Hepatocyte (in vitro differentiated cells): ENCODE data around the gene HHAT.

Experiments
- EZH2 ChIP-seq: fragments of 200-600 bp; sonication (generic); IDR thresholded peaks from 2 replicates; pipeline ENCODE4 v1.6.1; 2016; ENCODE audit warnings: antibody characterized with exemption, mild to moderate bottlenecking, borderline replicate concordance
- TF ChIP-seq, protein P1 (sequence below): fragments of 200-600 bp; sonication (generic); IDR thresholded peaks from 2 replicates; pipeline ENCODE4 v1.5.1; 2016; ENCODE audit warnings: antibody characterized with exemption, mild to moderate bottlenecking; ENCODE audit not compliant: poor library complexity

DNA sequence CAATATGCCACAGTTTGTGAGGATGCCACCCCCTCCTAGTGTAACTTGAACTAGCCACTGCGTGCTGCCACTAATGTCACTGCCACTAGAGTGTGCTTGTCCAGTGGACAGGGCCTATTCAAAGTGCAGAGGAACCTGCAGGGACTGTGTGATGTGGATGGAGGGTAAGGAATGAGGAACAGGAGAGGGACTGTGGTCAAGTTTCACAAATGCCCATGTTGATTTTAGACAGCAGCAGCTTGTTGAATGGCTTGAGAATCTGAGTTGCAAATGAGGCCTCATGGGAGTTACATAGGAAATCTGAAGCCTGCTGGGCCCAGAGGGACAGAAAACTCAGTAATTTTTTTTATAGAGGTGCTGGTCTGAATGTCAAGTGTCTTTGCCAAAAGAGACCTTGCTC, 112.3 kb downstream of the HHAT start:
- TF ChIP-seq, protein P1, sequence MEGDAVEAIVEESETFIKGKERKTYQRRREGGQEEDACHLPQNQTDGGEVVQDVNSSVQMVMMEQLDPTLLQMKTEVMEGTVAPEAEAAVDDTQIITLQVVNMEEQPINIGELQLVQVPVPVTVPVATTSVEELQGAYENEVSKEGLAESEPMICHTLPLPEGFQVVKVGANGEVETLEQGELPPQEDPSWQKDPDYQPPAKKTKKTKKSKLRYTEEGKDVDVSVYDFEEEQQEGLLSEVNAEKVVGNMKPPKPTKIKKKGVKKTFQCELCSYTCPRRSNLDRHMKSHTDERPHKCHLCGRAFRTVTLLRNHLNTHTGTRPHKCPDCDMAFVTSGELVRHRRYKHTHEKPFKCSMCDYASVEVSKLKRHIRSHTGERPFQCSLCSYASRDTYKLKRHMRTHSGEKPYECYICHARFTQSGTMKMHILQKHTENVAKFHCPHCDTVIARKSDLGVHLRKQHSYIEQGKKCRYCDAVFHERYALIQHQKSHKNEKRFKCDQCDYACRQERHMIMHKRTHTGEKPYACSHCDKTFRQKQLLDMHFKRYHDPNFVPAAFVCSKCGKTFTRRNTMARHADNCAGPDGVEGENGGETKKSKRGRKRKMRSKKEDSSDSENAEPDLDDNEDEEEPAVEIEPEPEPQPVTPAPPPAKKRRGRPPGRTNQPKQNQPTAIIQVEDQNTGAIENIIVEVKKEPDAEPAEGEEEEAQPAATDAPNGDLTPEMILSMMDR = no peak
- TF ChIP-seq EZH2 = no peak
